HepG2 (cell line): ENCODE measurements around the gene CDYL. TPM values are rescaled to one million over a fixed set of nuclear protein-coding genes. Genes with fewer than 3 reads are reported as not detected.
A peak's percentile ranks its signal among the peaks of the same experiment; 100 is the strongest.

Source experiments
- DNMT1 ChIP-seq: sonication (generic); formaldehyde crosslinking; IDR thresholded peaks from 2 replicates; pipeline ENCODE4 v1.5.1; 2020; ENCODE audit warnings: mild to moderate bottlenecking, missing genetic modification reagents
- FOXC1 ChIP-seq: sonication (generic); formaldehyde crosslinking; IDR thresholded peaks from 2 replicates; pipeline ENCODE4 v1.8.0; 2022; ENCODE audit warnings: mild to moderate bottlenecking, missing genetic modification reagents, borderline replicate concordance
- HMGA1 ChIP-seq: sonication (generic); formaldehyde crosslinking; conservative IDR thresholded peaks from 2 replicates; pipeline ENCODE4 v1.4.0; 2020; ENCODE audit warnings: missing genetic modification reagents
- KLF16 ChIP-seq, 2 experiments: sonication (generic) in 1 of 2; formaldehyde crosslinking in 1 of 2; IDR thresholded peaks; 2 replicates each; pipeline versions ENCODE4 v1.6.1 to v1.8.0; 2016 to 2023; ENCODE audit warnings: missing genetic modification reagents in 2 of 2, missing compliant biosample characterization in 1 of 2
- RBFOX2 ChIP-seq: fragments of 200-400 bp; formaldehyde crosslinking; IDR thresholded peaks from 2 replicates; pipeline ENCODE4 v1.6.1; 2017; ENCODE audit warnings: low read depth, mild to moderate bottlenecking, low read length
- RBM22 ChIP-seq: fragments of 200-400 bp; formaldehyde crosslinking; optimal IDR thresholded peaks from 2 replicates; pipeline ENCODE3; 2017; ENCODE audit warnings: mild to moderate bottlenecking, low read length, moderate library complexity
- SPEN ChIP-seq: sonication (generic); formaldehyde crosslinking; IDR thresholded peaks from 2 replicates; pipeline ENCODE4 v1.5.1; 2020; ENCODE audit warnings: low read depth, mild to moderate bottlenecking, missing genetic modification reagents
- ZNF546 ChIP-seq: sonication (generic); formaldehyde crosslinking; conservative IDR thresholded peaks from 2 replicates; pipeline ENCODE4 v1.8.1; 2023; ENCODE audit warnings: mild to moderate bottlenecking, missing genetic modification reagents
- ZNF749 ChIP-seq: sonication (generic); formaldehyde crosslinking; IDR thresholded peaks from 2 replicates; pipeline ENCODE4 v1.8.0; 2022; ENCODE audit warnings: mild to moderate bottlenecking, missing genetic modification reagents, moderate library complexity, borderline replicate concordance
- ZNF879 ChIP-seq: sonication (generic); formaldehyde crosslinking; IDR thresholded peaks from 2 replicates; pipeline ENCODE4 v1.8.1; 2023; ENCODE audit warnings: missing genetic modification reagents
- polyA plus RNA-seq, 8 experiments: library from polyadenylated mRNA; depleted of rRNA in 3 of 8; stranded (reverse) in 7 of 8; unstranded in 1 of 8; fragments of >200 nt; fragmentation: Illumina TruSeq in 4 of 8; extraction: Trizol in 4 of 8; gene quantifications; 2 replicates each; pipeline versions ENCODE4 v1.2.1 to v1.2.3, GENCODE V29; 2011 to 2016; ENCODE audit warnings: low read depth in 4 of 8, missing spikeins in 1 of 8, mixed read lengths in 1 of 8; ENCODE audit not compliant: insufficient read depth in 1 of 8
- total RNA-seq, 5 experiments: library from RNA; depleted of rRNA; stranded (reverse); fragments of >200 nt; fragmentation: Illumina TruSeq; extraction: Trizol; gene quantifications; 2 replicates each; pipeline ENCODE4 v1.2.3, GENCODE V29; 2016; ENCODE audit warnings: low read depth in 1 of 5
- TF ChIP-seq, protein P1 (sequence below): sonication (generic); formaldehyde crosslinking; IDR thresholded peaks from 2 replicates; pipeline ENCODE4 v1.4.0; 2020; ENCODE audit warnings: missing genetic modification reagents, borderline replicate concordance
- TF ChIP-seq, protein P2 (sequence below): sonication (generic); formaldehyde crosslinking; IDR thresholded peaks from 2 replicates; pipeline ENCODE4 v1.5.1; 2020; ENCODE audit warnings: mild to moderate bottlenecking, missing genetic modification reagents, moderate library complexity
- TF ChIP-seq, protein P3 (sequence below): sonication (generic); formaldehyde crosslinking; conservative IDR thresholded peaks from 2 replicates; pipeline ENCODE4 v1.4.0; 2020; ENCODE audit warnings: missing genetic modification reagents
- TF ChIP-seq, protein P4 (sequence below): conservative IDR thresholded peaks from 2 replicates; pipeline ENCODE4 v1.6.1; 2018; ENCODE audit warnings: missing genetic modification reagents
- TF ChIP-seq, protein P5 (sequence below): sonication (generic); formaldehyde crosslinking; IDR thresholded peaks from 2 replicates; pipeline ENCODE4 v1.8.1; 2022; ENCODE audit warnings: low read depth, mild to moderate bottlenecking, missing genetic modification reagents

The CDYL gene
- total and polyA plus RNA-seq, 2 of the 13 experiments (the other 11 are each of a cell fraction or from before 2014, with no cell fraction given) = 22.8 to 105 TPM

DNA sequence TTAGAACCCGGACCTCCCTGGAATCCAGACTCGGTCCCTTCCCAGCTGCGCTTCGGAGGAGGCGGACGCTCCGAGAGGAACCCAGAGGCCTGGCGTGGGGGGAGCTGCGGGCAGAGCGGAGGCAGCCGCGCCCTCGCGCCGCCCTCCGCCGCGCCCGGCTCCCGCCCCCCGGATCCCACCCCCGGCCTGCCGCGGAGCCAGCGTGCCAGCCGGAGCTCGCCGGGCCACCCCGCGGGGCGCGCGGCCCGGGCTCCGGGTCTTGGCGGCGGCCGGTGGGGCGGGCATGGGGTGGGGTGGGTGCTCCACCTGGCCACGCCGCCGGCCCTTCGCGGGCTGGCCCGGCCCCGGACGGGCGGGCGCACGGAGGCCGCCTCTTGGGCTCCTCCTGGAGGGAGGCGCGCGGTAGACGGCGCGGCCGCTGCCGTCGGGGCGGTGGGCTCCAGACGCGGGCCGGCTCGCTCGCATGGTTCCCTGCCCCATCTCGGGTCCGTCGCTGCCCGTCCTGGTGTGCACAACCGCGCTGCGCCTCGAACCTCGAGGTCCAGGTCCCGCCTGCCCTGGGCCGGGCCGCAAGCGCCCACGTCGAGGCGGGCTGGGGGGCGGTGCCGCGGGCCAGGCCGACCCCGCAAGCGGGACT lies 592 bp upstream of the CDYL start (continued):
- TF ChIP-seq, protein P1, sequence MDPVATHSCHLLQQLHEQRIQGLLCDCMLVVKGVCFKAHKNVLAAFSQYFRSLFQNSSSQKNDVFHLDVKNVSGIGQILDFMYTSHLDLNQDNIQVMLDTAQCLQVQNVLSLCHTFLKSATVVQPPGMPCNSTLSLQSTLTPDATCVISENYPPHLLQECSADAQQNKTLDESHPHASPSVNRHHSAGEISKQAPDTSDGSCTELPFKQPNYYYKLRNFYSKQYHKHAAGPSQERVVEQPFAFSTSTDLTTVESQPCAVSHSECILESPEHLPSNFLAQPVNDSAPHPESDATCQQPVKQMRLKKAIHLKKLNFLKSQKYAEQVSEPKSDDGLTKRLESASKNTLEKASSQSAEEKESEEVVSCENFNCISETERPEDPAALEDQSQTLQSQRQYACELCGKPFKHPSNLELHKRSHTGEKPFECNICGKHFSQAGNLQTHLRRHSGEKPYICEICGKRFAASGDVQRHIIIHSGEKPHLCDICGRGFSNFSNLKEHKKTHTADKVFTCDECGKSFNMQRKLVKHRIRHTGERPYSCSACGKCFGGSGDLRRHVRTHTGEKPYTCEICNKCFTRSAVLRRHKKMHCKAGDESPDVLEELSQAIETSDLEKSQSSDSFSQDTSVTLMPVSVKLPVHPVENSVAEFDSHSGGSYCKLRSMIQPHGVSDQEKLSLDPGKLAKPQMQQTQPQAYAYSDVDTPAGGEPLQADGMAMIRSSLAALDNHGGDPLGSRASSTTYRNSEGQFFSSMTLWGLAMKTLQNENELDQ (CRISPR knock-in tag) = no peak
- TF ChIP-seq RBM22 = peak; percentile 68
- TF ChIP-seq RBFOX2 = peak; percentile 41; the same call in 1 of the 2 replicates
- TF ChIP-seq FOXC1 (CRISPR knock-in tag) = 0 out of 2 replicates have a peak, but pooled peaks have one; percentile 53
- TF ChIP-seq ZNF546 (CRISPR knock-in tag) = 0 out of 2 replicates have a peak, but pooled peaks have one; percentile 56
- TF ChIP-seq, protein P2, sequence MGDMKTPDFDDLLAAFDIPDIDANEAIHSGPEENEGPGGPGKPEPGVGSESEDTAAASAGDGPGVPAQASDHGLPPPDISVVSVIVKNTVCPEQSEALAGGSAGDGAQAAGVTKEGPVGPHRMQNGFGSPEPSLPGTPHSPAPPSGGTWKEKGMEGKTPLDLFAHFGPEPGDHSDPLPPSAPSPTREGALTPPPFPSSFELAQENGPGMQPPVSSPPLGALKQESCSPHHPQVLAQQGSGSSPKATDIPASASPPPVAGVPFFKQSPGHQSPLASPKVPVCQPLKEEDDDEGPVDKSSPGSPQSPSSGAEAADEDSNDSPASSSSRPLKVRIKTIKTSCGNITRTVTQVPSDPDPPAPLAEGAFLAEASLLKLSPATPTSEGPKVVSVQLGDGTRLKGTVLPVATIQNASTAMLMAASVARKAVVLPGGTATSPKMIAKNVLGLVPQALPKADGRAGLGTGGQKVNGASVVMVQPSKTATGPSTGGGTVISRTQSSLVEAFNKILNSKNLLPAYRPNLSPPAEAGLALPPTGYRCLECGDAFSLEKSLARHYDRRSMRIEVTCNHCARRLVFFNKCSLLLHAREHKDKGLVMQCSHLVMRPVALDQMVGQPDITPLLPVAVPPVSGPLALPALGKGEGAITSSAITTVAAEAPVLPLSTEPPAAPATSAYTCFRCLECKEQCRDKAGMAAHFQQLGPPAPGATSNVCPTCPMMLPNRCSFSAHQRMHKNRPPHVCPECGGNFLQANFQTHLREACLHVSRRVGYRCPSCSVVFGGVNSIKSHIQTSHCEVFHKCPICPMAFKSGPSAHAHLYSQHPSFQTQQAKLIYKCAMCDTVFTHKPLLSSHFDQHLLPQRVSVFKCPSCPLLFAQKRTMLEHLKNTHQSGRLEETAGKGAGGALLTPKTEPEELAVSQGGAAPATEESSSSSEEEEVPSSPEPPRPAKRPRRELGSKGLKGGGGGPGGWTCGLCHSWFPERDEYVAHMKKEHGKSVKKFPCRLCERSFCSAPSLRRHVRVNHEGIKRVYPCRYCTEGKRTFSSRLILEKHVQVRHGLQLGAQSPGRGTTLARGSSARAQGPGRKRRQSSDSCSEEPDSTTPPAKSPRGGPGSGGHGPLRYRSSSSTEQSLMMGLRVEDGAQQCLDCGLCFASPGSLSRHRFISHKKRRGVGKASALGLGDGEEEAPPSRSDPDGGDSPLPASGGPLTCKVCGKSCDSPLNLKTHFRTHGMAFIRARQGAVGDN = peak; percentile 73
- TF ChIP-seq DNMT1 (CRISPR knock-in tag) = peak; percentile 88; the same call in 1 of the 2 replicates
- TF ChIP-seq, protein P3, sequence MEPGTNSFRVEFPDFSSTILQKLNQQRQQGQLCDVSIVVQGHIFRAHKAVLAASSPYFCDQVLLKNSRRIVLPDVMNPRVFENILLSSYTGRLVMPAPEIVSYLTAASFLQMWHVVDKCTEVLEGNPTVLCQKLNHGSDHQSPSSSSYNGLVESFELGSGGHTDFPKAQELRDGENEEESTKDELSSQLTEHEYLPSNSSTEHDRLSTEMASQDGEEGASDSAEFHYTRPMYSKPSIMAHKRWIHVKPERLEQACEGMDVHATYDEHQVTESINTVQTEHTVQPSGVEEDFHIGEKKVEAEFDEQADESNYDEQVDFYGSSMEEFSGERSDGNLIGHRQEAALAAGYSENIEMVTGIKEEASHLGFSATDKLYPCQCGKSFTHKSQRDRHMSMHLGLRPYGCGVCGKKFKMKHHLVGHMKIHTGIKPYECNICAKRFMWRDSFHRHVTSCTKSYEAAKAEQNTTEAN = 0 out of 2 replicates have a peak, but pooled peaks have one; percentile 10
- TF ChIP-seq, protein P4, sequence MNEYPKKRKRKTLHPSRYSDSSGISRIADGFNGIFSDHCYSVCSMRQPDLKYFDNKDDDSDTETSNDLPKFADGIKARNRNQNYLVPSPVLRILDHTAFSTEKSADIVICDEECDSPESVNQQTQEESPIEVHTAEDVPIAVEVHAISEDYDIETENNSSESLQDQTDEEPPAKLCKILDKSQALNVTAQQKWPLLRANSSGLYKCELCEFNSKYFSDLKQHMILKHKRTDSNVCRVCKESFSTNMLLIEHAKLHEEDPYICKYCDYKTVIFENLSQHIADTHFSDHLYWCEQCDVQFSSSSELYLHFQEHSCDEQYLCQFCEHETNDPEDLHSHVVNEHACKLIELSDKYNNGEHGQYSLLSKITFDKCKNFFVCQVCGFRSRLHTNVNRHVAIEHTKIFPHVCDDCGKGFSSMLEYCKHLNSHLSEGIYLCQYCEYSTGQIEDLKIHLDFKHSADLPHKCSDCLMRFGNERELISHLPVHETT (CRISPR knock-in tag) = no peak
- TF ChIP-seq ZNF749 (CRISPR knock-in tag) = 0 out of 2 replicates have a peak, but pooled peaks have one; percentile 43
- TF ChIP-seq HMGA1 = no peak
- TF ChIP-seq, protein P5, sequence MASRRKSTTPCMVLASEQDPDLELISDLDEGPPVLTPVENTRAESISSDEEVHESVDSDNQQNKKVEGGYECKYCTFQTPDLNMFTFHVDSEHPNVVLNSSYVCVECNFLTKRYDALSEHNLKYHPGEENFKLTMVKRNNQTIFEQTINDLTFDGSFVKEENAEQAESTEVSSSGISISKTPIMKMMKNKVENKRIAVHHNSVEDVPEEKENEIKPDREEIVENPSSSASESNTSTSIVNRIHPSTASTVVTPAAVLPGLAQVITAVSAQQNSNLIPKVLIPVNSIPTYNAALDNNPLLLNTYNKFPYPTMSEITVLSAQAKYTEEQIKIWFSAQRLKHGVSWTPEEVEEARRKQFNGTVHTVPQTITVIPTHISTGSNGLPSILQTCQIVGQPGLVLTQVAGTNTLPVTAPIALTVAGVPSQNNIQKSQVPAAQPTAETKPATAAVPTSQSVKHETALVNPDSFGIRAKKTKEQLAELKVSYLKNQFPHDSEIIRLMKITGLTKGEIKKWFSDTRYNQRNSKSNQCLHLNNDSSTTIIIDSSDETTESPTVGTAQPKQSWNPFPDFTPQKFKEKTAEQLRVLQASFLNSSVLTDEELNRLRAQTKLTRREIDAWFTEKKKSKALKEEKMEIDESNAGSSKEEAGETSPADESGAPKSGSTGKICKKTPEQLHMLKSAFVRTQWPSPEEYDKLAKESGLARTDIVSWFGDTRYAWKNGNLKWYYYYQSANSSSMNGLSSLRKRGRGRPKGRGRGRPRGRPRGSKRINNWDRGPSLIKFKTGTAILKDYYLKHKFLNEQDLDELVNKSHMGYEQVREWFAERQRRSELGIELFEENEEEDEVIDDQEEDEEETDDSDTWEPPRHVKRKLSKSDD (CRISPR knock-in tag) = 0 out of 2 replicates have a peak, but pooled peaks have one; percentile 61
- TF ChIP-seq KLF16 (CRISPR knock-in tag; IDR thresholded peaks at IDR 0.05) = no peak
- 0 out of 2 replicates have a peak, but pooled peaks have one; percentile 36 for TF ChIP-seq ZNF879 (CRISPR knock-in tag)
- TF ChIP-seq SPEN (CRISPR knock-in tag) = peak; percentile 61
